Neuronal stem cell (in vitro differentiated cells): ENCODE measurements around the gene SETD2.

Source experiments
- DNase-seq: peaks from one replicate; pipeline ENCODE4 v3.0.0-alpha.2; 2013; ENCODE audit warnings: low spot score
- H2AFZ ChIP-seq: one replicate; pipeline ENCODE4 v1.6.1; 2013; ENCODE audit warnings: mild to moderate bottlenecking, low read length, inconsistent platforms
- H2AK5ac ChIP-seq: 2 replicates; pipeline ENCODE4 v1.6.1; 2013; ENCODE audit warnings: low read depth, mild to moderate bottlenecking, inconsistent platforms, low read length, moderate library complexity, mixed read lengths
- H2BK120ac ChIP-seq: 2 replicates; pipeline ENCODE4 v1.6.1; 2013; ENCODE audit warnings: low read depth, mild to moderate bottlenecking, inconsistent platforms, low read length, moderate library complexity, mixed read lengths
- H2BK12ac ChIP-seq: one replicate; pipeline ENCODE4 v1.6.1; 2013; ENCODE audit warnings: low read length, inconsistent platforms
- H2BK15ac ChIP-seq: 2 replicates; pipeline ENCODE4 v1.6.1; 2013; ENCODE audit warnings: mild to moderate bottlenecking, low read length, inconsistent platforms, mixed read lengths
- H2BK5ac ChIP-seq: one replicate; pipeline ENCODE4 v1.6.1; 2013; ENCODE audit warnings: inconsistent platforms, mild to moderate bottlenecking, low read length, moderate library complexity
- H3K14ac ChIP-seq: one replicate; pipeline ENCODE4 v1.6.1; 2013; ENCODE audit warnings: low read length, inconsistent platforms
- H3K18ac ChIP-seq: 2 replicates; pipeline ENCODE4 v1.6.1; 2013; ENCODE audit warnings: low read length, inconsistent platforms
- H3K23ac ChIP-seq: 2 replicates; pipeline ENCODE4 v1.6.1; 2013; ENCODE audit warnings: low read depth, mild to moderate bottlenecking, mixed read lengths, low read length, inconsistent platforms; ENCODE audit not compliant: poor library complexity
- H3K27ac ChIP-seq: replicated peaks from 3 replicates; pipeline ENCODE4 v1.5.1; 2013; ENCODE audit warnings: low read length, inconsistent platforms
- H3K27me3 ChIP-seq, 3 experiments: 2 replicates each; pipeline ENCODE4 v1.6.1; 2013; ENCODE audit warnings: low read length in 3 of 3, mild to moderate bottlenecking in 2 of 3, inconsistent platforms in 1 of 3, low read depth in 1 of 3, mixed read lengths in 1 of 3, moderate library complexity in 1 of 3; ENCODE audit not compliant: control insufficient read depth in 3 of 3, insufficient read depth in 3 of 3
- H3K36me3 ChIP-seq, 2 donors: replicated peaks in 1 of 2; 2 replicates each; pipeline ENCODE4 v1.6.1; 2013; ENCODE audit warnings: low read length in 2 of 2; ENCODE audit not compliant: control insufficient read depth in 2 of 2, insufficient read depth in 2 of 2
- H3K4ac ChIP-seq: 2 replicates; pipeline ENCODE4 v1.6.1; 2013; ENCODE audit warnings: inconsistent platforms, mild to moderate bottlenecking, low read length, moderate library complexity
- H3K4me1 ChIP-seq, 2 donors: 1 replicate in 1 of 2; 2 replicates in 1 of 2; pipeline ENCODE4 v1.6.1; 2013; ENCODE audit warnings: low read length in 2 of 2, low read depth in 1 of 2; ENCODE audit not compliant: control insufficient read depth in 2 of 2, insufficient read depth in 1 of 2
- H3K4me2 ChIP-seq: one replicate; pipeline ENCODE4 v1.6.1; 2013; ENCODE audit warnings: mild to moderate bottlenecking, low read length, inconsistent platforms; ENCODE audit not compliant: insufficient read depth, poor library complexity, severe bottlenecking
- H3K4me3 ChIP-seq, 2 donors: 2 replicates each; pipeline ENCODE4 v1.5.1; 2013; ENCODE audit warnings: low read length in 2 of 2, mild to moderate bottlenecking in 2 of 2, inconsistent platforms in 1 of 2, moderate library complexity in 1 of 2
- H3K79me1 ChIP-seq: one replicate; pipeline ENCODE4 v1.6.1; 2013; ENCODE audit warnings: low read depth, mild to moderate bottlenecking, inconsistent platforms, low read length, moderate library complexity
- H3K9ac ChIP-seq: one replicate; pipeline ENCODE4 v1.6.1; 2013; ENCODE audit warnings: mild to moderate bottlenecking, low read depth, low read length, inconsistent platforms; ENCODE audit not compliant: poor library complexity
- H3K9me3 ChIP-seq, 2 donors: replicated peaks in 1 of 2; 2 replicates each; pipeline versions ENCODE3 to v1.6.1; 2013; ENCODE audit warnings: low read length in 2 of 2, mild to moderate bottlenecking in 2 of 2, inconsistent platforms in 1 of 2, low read depth in 1 of 2, mixed read lengths in 1 of 2, moderate library complexity in 1 of 2; ENCODE audit not compliant: control insufficient read depth in 2 of 2, insufficient read depth in 1 of 2
- H4K8ac ChIP-seq: one replicate; pipeline ENCODE4 v1.6.1; 2013; ENCODE audit warnings: low read depth, mild to moderate bottlenecking, inconsistent platforms, low read length, moderate library complexity
- H4K91ac ChIP-seq: one replicate; pipeline ENCODE4 v1.6.1; 2013; ENCODE audit warnings: low read length, low read depth, mild to moderate bottlenecking, inconsistent platforms; ENCODE audit not compliant: poor library complexity
- WGBS, 2 donors: extraction: QIAGEN DNeasy Blood & Tissue Kit; methylation state at CpG; one replicate each; pipeline ENCODE4 v1.1.7; 2013; ENCODE audit warnings: missing lambda C conversion rate in 2 of 2, mixed read lengths in 1 of 2; ENCODE audit not compliant: insufficient read length in 2 of 2, insufficient replicate concordance in 1 of 2; ENCODE audit errors: extremely low coverage in 2 of 2; 5-methylcytosine and 5-hydroxymethylcytosine counted together

SETD2 gene

GRCh38 chr3:47158208-47158607 is 5.7 kb downstream of the SETD2 start:
- H3K4me1 ChIP-seq: peaks cover 1 to 4% of the 10 kb centered on the region in 2 donors
- no peaks in the 10 kb centered on the region for H3K27me3 ChIP-seq
- H3K18ac ChIP-seq: no peak overlapping the region
- no peak overlapping the region for H2BK15ac ChIP-seq
- no peak overlapping the region for H2AK5ac ChIP-seq
- H3K14ac ChIP-seq: no peak overlapping the region
- H3K79me1 ChIP-seq: peaks cover 3% of the 10 kb centered on the region
- no peak overlapping the region for H3K27ac ChIP-seq
- H2BK12ac ChIP-seq: no peak overlapping the region
- no peak overlapping the region for H2BK120ac ChIP-seq
- peaks cover 0 to 4% of the 10 kb centered on the region in 2 donors for H3K36me3 ChIP-seq
- H3K9ac ChIP-seq: no peak overlapping the region
- no peak overlapping the region for H3K4ac ChIP-seq
- H2BK5ac ChIP-seq: no peak overlapping the region
- no peak overlapping the region for H3K4me2 ChIP-seq
- H2AFZ ChIP-seq: no peak overlapping the region
- H3K9me3 ChIP-seq: no peaks in the 10 kb centered on the region
- no peak overlapping the region for H3K4me3 ChIP-seq
- H4K8ac ChIP-seq: no peak overlapping the region
- DNase-seq: no peak
- no peak overlapping the region for H4K91ac ChIP-seq
- no peak overlapping the region for H3K23ac ChIP-seq

- Histone ChIP-seq H3K9me3 (no peaks in the 10 kb centered on the region), H2AFZ (no peak overlapping the region), H3K27ac (no peak overlapping the region), H3K27me3 (no peaks in the 10 kb centered on the region), H4K91ac (no peak overlapping the region), H2BK5ac (no peak overlapping the region), H2AK5ac (no peak overlapping the region), H3K4ac (no peak overlapping the region), H3K9ac (no peak overlapping the region), H3K4me3 (no peak overlapping the region), H2BK15ac (no peak overlapping the region), H3K18ac (no peak overlapping the region), H4K8ac (no peak overlapping the region), H3K36me3 (no peaks in the 10 kb centered on the region), H2BK12ac (no peak overlapping the region), H3K4me1 (peaks cover 2% of the 10 kb centered on the region in 2 donors), H2BK120ac (no peak overlapping the region), H3K4me2 (no peak overlapping the region), H3K14ac (no peak overlapping the region), H3K23ac (no peak overlapping the region), H3K79me1 (peaks cover 3% of the 10 kb centered on the region)
- no peak for DNase-seq
- WGBS, 2 donors: no CpG with 5 or more reads among the region's 1 CpG
These were observed 7.5 kb downstream of the SETD2 start for GRCh38 chr3:47156396-47156795.

- WGBS, 2 donors: no CpG with 5 or more reads among the region's 2 CpGs
- H2BK5ac ChIP-seq: no peak overlapping the region
- no peak overlapping the region for H3K18ac ChIP-seq
- H3K36me3 ChIP-seq: no peaks in the 10 kb centered on the region
- no peak overlapping the region for H3K23ac ChIP-seq
- H4K8ac ChIP-seq: no peak overlapping the region
- H3K79me1 ChIP-seq: peaks cover 3% of the 10 kb centered on the region
- H3K9ac ChIP-seq: no peak overlapping the region
- H3K9me3 ChIP-seq: no peaks in the 10 kb centered on the region
- no peak overlapping the region for H3K4me2 ChIP-seq
- H2BK120ac ChIP-seq: no peak overlapping the region
- H2AK5ac ChIP-seq: no peak overlapping the region
- no peaks in the 10 kb centered on the region for H3K27me3 ChIP-seq
- no peak for DNase-seq
- no peak overlapping the region for H3K27ac ChIP-seq
- H4K91ac ChIP-seq: no peak overlapping the region
- H2BK15ac ChIP-seq: no peak overlapping the region
- H3K4me1 ChIP-seq: peaks cover 0 to 2% of the 10 kb centered on the region in 2 donors
- no peak overlapping the region for H3K4me3 ChIP-seq
- no peak overlapping the region for H2AFZ ChIP-seq
- no peak overlapping the region for H2BK12ac ChIP-seq
- no peak overlapping the region for H3K14ac ChIP-seq
- no peak overlapping the region for H3K4ac ChIP-seq
These were observed 11.3 kb downstream of the SETD2 start for GRCh38 chr3:47152578-47152977.

- Histone ChIP-seq H4K91ac (no peak overlapping the region), H3K9ac (no peak overlapping the region), H3K27ac (no peak overlapping the region), H2BK15ac (no peak overlapping the region), H3K36me3 (no peaks in the 10 kb centered on the region), H3K4me1 (peaks cover 0 to 2% of the 10 kb centered on the region in 2 donors), H2AK5ac (no peak overlapping the region), H2BK120ac (no peak overlapping the region), H3K4ac (no peak overlapping the region), H2BK12ac (no peak overlapping the region), H2AFZ (no peak overlapping the region), H3K27me3 (no peaks in the 10 kb centered on the region), H3K14ac (no peak overlapping the region), H3K23ac (no peak overlapping the region), H3K4me2 (no peak overlapping the region), H3K9me3 (no peaks in the 10 kb centered on the region), H3K4me3 (no peak overlapping the region), H4K8ac (no peak overlapping the region), H3K79me1 (peaks cover 3% of the 10 kb centered on the region), H3K18ac (no peak overlapping the region), H2BK5ac (no peak overlapping the region)
- no CpG with 5 or more reads among the region's 1 CpG for WGBS, 2 donors
- DNase-seq: no peak
These were observed 12.1 kb downstream of the SETD2 start for GRCh38 chr3:47151836-47152235.
